Measurements from ENCODE around the gene NOXO1. TPM values are rescaled to one million over a fixed set of nuclear protein-coding genes. Genes with fewer than 3 reads are reported as not detected.
"Not testable (repeated sequence)": the region's sequence is repeated elsewhere in the genome, so short reads cannot be mapped to it uniquely, and the experiment has no call there.

The NOXO1 gene
- total RNA-seq, 1 donor from 2014 or later: 1.2 TPM

DNA sequence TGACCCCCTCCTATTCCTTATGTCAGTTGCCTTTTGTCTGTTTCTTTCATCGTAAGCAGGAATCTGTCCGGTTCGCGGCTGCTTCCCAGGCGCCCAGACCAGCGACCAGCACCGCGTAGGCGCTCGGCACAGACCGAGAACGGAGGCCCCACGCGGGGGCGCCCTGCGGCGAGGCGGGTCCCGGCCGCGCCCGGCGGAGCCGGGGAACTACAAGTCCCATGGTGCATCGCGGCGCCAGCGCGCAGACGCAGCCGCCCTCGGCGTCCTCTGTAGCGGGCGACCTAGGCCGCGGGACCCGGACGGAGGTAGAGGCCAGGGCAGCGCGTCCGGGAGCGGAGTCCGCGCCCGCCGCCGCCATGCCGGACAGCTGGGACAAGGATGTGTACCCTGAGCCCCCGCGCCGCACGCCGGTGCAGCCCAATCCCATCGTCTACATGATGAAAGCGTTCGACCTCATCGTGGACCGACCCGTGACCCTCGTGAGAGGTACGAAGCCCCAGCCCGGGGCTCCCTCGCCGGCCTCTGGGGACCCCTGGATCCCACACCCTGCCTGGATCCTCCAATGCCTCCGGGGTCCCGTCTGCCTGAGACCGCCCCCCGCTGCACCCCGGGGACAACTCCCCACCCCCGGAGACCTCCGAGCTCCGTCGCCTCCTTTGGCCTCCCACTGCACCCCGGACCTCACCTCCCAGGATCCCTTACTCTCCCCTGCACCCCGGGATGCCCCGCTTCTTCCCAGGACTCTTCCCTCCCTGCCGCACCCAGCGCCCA is 21.8 kb downstream of the NOXO1 start, which contains the start of gene NDUFB10:
NDUFB10 (plus strand) TSS at position 270 of the 771 bp plus-strand sequence; CDS start at position 357, 87 bp downstream.
- peaks cover 0 to 31% of the 10 kb centered on the region in 2 donors for H3K36me3 ChIP-seq
- DNase-seq (ENCODE audit: extremely low spot score in 2 of 2): no peak
- TF ChIP-seq, protein P1, sequence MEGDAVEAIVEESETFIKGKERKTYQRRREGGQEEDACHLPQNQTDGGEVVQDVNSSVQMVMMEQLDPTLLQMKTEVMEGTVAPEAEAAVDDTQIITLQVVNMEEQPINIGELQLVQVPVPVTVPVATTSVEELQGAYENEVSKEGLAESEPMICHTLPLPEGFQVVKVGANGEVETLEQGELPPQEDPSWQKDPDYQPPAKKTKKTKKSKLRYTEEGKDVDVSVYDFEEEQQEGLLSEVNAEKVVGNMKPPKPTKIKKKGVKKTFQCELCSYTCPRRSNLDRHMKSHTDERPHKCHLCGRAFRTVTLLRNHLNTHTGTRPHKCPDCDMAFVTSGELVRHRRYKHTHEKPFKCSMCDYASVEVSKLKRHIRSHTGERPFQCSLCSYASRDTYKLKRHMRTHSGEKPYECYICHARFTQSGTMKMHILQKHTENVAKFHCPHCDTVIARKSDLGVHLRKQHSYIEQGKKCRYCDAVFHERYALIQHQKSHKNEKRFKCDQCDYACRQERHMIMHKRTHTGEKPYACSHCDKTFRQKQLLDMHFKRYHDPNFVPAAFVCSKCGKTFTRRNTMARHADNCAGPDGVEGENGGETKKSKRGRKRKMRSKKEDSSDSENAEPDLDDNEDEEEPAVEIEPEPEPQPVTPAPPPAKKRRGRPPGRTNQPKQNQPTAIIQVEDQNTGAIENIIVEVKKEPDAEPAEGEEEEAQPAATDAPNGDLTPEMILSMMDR (IDR thresholded peaks at IDR 0.05): peak in 2 of 3 experiments; percentile 63 to 65
- TF ChIP-seq POLR2AphosphoS5 (IDR thresholded peaks at IDR 0.05; ENCODE audit: insufficient read depth in 1 of 2, low read depth in 1 of 2): peak in 1 of 2 donors; percentile 85
- peak in 1 of 2 donors; percentile 67 for TF ChIP-seq POLR2A (IDR thresholded peaks at IDR 0.05)
- intact Hi-C loops (cut with DNase I): no loop called here
- peak within 1 kb of the TSS; percentile 79 for H3K27ac ChIP-seq
- H3K27me3 ChIP-seq: no peaks in the 10 kb centered on the region
- H3K9me3 ChIP-seq: no peaks in the 10 kb centered on the region
- H3K4me3 ChIP-seq: peak within 1 kb of the TSS; percentile 73 to 81
- peaks cover 34% of the 10 kb centered on the region for H3K4me1 ChIP-seq

DNA sequence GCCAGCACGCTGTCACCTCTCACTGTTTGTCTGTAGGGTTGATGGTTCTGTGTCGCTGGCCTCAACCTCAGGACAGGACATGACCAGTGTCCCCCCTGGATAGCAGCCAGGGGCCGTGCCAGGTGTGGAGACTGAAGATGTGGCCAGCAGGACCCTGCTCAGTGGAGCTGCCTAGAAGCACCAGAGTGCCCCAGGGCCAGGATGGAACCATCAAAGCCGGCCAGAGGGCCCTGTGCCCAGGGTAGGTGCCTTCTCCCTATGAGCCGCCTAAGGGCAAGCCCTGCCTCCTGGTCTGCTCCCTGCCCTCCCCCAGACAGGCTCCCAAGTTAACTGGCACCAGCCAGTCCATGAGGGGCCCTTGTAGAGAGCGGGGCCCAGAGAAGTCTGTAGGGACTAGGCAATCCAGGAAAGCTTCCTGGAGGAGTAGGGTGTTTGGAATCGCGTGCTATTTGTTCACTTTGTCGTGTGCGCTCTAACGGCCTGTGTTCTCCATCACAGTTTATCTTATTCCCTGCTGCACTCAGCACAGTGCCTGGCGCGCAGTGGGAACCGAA is 22.5 kb downstream of the NOXO1 start:
- H3K27me3 ChIP-seq: no peaks in the 10 kb centered on the region
- peak overlapping the region; percentile 73 to 81 for H3K4me3 ChIP-seq
- no peak for DNase-seq (ENCODE audit: extremely low spot score in 2 of 2)
- H3K27ac ChIP-seq: peak overlapping the region; percentile 79
- H3K36me3 ChIP-seq: peaks cover 0 to 31% of the 10 kb centered on the region in 2 donors
- intact Hi-C loops (cut with DNase I): no loop called here
- TF ChIP-seq, protein P1 (IDR thresholded peaks at IDR 0.05): no peak
- TF ChIP-seq POLR2A (IDR thresholded peaks at IDR 0.05): no peak
- no peak for TF ChIP-seq POLR2AphosphoS5 (IDR thresholded peaks at IDR 0.05; ENCODE audit: insufficient read depth in 1 of 2, low read depth in 1 of 2)
- H3K4me1 ChIP-seq: peaks cover 31% of the 10 kb centered on the region
- no peaks in the 10 kb centered on the region for H3K9me3 ChIP-seq

- peaks cover 0 to 25% of the 10 kb centered on the region in 2 donors for H3K36me3 ChIP-seq
- intact Hi-C loops (cut with DNase I): not testable (repeated sequence)
Measured at GRCh38 chr16:1958143-1958491, 23.2 kb downstream of the NOXO1 start.

GRCh38 chr16:1957434-1958142 is 23.7 kb downstream of the NOXO1 start:
- DNase-seq (ENCODE audit: extremely low spot score in 2 of 2); H3K9me3 ChIP-seq; H3K27ac ChIP-seq; intact Hi-C loops (cut with DNase I); H3K4me3 ChIP-seq; H3K27me3 ChIP-seq: not testable (repeated sequence)
- Histone ChIP-seq H3K36me3 (peaks cover 0 to 20% of the 10 kb centered on the region in 2 donors), H3K4me1 (peaks cover 21% of the 10 kb centered on the region)

More at GRCh38 chr16:1958143-1958491, 23.2 kb downstream of the NOXO1 start:
- DNase-seq (ENCODE audit: extremely low spot score in 2 of 2); H3K4me3 ChIP-seq; H3K9me3 ChIP-seq; H3K27me3 ChIP-seq; H3K27ac ChIP-seq: not testable (repeated sequence)
- peaks cover 24% of the 10 kb centered on the region for H3K4me1 ChIP-seq

GRCh38 chr16:1953734-1954133 is 27.5 kb downstream of the NOXO1 start:
- H3K27me3 ChIP-seq: no peaks in the 10 kb centered on the region
- no peak overlapping the region for H3K27ac ChIP-seq
- no peak overlapping the region for H3K4me3 ChIP-seq
- no peak for DNase-seq (ENCODE audit: extremely low spot score in 2 of 2)
- no peaks in the 10 kb centered on the region for H3K36me3 ChIP-seq
- intact Hi-C loops (cut with DNase I): no loop called here
- no peaks in the 10 kb centered on the region for H3K4me1 ChIP-seq
- no peak for TF ChIP-seq POLR2AphosphoS5 (IDR thresholded peaks at IDR 0.05; ENCODE audit: insufficient read depth in 1 of 2, low read depth in 1 of 2)
- TF ChIP-seq, protein P1 (IDR thresholded peaks at IDR 0.05): no peak
- no peaks in the 10 kb centered on the region for H3K9me3 ChIP-seq
